ACHN (cell line): ENCODE data around the gene STXBP5.

Source experiments
- DNase-seq: peaks from one replicate; pipeline ENCODE4 v3.0.0-alpha.2; 2015
- in situ Hi-C: cut with HindIII; loops from 2 replicates; pipeline ENCODE4 v1.10.0; 2017; ENCODE audit warnings: low sequenced_read_pairs, low pct_ligation_motif_present, low pct_unique_long_range_greater_than_20kb

Gene STXBP5

GRCh38 chr6:147262946-147263345 lies 58.7 kb downstream of the STXBP5 start:
- in situ Hi-C loops, result no loop called here
- no peak for DNase-seq

DNA sequence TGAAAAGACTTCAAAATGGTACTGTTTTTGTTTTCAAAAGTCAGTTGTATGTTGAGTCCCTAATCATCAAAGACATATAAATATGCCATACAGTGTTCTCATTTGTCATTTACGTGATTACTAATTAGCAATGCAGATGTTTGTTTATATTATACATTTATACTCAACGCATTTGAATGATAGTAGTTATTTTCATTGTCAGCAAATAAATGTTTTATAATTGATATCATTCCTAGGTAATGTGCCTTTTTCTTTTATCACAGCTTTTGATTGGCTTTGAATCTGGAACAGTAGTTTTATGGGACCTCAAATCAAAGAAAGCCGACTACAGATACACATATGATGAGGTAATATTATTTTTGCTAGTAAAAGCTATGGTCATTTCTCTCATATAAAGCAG lies 62.6 kb downstream of the STXBP5 start:
- in situ Hi-C loops, result no loop called here
- DNase-seq, result no peak

- in situ Hi-C loops, result no loop called here
- DNase-seq, result no peak
Measured at GRCh38 chr6:147267658-147268057, 63.4 kb downstream of the STXBP5 start.

DNA sequence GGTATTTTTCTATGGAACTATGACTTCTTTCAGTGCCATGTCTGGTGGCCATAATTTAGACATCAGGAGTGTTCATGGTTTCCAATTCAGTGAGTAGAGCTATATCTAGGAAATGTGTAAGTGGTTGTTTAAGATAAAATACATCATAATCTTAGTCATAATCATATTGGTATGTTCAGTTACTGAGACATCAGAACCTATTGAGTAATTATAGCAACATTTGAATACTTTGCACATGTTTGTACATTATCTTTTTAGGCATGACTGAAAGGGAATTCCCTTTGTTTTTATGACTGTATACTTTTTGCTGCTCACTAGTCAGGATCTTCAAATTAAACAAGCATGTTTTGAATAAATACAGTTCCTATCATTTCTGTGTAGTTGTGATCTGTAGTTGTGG lies 64.0 kb downstream of the STXBP5 start:
- no peak for DNase-seq
- in situ Hi-C loops, result no loop called here

DNA sequence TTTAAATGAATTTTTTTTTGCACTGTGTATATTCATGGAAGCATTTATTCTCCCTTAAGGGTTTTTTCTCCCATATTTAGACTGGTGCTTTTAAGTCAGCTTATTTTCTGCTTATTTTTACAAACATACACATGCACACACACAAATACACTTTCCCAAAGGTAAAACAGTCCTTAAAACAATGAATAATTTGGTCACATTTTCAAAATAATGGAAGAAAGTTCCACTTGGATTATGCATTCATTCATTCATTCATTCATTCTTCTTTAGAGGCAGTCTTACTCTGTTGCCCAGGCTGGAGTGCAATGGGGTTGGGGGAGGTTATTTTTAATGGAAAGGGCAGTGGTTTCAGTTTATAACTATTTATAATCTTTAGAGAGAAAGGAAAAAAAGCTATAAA lies 69.8 kb downstream of the STXBP5 start:
- no peak for DNase-seq
- in situ Hi-C loops, result no loop called here

DNA sequence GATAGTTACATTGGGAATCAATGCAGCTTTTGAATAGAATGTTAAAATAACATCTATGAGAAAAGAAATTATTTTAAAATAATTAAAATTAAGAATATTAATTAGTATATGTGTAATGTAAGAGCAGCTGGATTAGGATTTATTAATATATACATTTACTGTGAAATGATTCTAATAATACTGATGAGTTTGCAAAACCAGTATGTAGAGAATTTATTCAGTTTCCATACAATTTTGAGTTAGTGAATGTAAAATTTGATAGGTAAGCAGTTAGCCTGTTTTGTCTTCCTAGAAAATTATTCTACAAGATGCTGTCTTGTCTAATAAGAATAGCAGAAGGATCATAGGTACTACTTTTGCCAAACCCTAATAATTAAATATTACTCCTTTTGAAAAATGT lies 70.6 kb downstream of the STXBP5 start:
- no peak for DNase-seq
- in situ Hi-C loops, result no loop called here

- no peak for DNase-seq
- in situ Hi-C loops, result no loop called here
Measured at GRCh38 chr6:147278891-147279290, 74.7 kb downstream of the STXBP5 start.

DNA sequence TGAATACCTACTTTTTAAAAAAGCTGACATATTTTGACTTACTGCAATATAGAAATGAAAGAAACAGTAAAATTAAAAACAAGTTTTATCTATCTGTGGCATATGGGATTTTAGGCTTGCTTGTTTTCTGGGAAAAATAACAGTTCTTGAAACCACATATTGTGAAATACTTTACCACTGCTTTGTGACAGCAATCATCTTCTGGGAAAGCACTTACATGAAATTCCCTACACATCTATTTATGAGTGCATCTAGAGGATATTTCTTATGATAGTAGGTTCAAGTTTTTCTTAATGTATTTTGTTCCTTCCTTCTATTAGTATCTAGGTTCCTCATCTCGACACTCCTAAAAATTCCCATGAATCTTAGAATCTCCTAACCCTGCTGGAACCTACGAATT lies 75.2 kb downstream of the STXBP5 start:
- DNase-seq, result no peak
- in situ Hi-C loops, result no loop called here

GRCh38 chr6:147281895-147282565 lies 77.8 kb downstream of the STXBP5 start:
- in situ Hi-C loops, result no loop called here
- DNase-seq, result no peak

DNA sequence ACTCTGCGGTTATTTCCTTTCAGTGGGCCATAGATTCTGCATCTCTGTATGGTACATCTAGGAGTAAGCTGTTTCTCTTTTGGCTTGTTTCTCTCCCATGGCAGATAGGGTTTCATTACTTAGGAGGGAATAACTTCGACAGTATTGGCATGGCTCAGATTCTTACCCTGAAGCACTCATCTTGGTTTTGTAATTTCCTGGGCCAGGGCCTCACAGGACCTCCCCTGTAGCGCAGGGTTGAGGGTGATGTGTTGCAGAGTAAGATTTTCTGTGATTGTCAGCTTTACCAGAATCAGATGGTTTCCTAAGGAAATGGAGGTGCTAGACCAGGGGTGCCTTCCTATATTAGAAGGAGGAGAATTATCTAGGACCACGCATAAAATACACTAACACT lies 78.3 kb downstream of the STXBP5 start:
- in situ Hi-C loops, result no loop called here
- no peak for DNase-seq

- in situ Hi-C loops, result no loop called here
- DNase-seq, result peak; percentile 8
Measured at GRCh38 chr6:147283460-147283859, 79.2 kb downstream of the STXBP5 start.

- DNase-seq, result peak; percentile 56
- in situ Hi-C loops, result no loop called here
Measured at GRCh38 chr6:147285087-147285855, 81.1 kb downstream of the STXBP5 start.

DNA sequence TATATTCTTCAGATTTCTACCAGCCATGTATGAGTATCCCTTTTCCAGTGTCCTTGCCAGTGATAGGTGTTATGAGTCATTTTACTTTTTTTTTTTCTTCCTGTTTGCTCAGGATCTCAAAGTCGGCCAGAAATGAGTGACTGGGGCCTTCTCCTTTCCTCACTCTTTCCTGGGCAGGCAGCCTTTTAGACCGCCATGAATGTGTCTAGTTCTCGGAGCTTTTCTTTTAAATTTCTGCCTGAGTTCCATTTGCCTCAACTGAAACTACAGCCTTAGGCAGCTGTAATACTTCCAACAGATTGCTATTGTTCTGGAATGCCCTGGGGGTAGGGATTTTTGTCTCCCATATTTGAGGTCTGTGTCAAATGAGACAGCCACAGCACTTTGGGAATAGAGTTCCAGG lies 83.7 kb downstream of the STXBP5 start:
- peak; percentile 54 for DNase-seq
- in situ Hi-C loops, result no loop called here

DNA sequence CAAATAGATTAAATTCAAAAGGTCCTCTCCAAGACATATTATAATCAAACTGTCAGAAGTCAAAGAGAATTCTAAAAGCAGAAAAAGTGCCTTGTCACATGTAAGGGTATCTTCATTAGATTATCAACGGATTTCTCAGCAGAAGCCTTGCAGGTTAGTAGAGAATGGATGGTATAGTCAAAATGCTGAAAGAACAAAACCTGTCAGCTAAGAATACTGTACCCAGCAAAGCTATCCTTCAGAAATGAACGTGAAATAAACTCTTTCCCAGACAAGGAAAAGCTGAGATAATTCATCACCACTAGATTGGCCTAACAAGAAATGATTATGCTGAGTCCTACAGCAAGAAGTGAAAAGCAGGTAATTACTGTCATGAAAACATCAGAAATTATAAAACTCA lies 92.9 kb downstream of the STXBP5 start:
- no peak for DNase-seq
- in situ Hi-C loops, result no loop called here

DNA sequence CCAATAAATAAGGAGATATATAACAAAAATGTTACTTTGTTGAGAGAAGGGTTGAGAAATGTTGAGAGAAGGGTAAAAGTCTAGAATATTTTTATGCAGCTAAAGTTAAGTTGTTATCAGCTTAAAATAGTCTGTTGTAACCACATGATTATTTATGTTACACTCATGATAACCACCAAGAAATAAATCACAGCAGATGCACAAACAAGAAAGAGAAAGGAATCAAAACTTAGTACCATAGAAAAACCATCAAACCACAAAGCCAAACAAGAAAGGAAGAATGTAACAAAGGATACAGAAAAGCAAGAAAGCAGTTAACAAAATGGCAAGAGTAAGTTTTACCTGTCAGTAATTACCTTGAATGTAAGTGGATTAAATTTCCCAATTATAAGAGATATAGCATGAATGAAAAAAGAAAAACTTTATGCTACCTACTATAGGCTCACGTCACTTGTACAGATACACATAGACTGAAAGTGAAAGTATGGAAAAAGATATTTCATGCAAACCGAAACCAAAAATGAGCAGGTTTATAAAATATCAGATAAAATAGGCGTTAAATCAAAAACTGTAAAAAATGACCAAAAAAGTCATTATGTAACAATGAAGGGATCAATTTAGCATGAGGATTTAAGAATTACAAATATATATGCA lies 93.6 kb downstream of the STXBP5 start:
- DNase-seq, result no peak
- in situ Hi-C loops, result no loop called here

- in situ Hi-C loops, result no loop called here
- peak; percentile 29 for DNase-seq
Measured at GRCh38 chr6:147298461-147298860, 94.2 kb downstream of the STXBP5 start.

DNA sequence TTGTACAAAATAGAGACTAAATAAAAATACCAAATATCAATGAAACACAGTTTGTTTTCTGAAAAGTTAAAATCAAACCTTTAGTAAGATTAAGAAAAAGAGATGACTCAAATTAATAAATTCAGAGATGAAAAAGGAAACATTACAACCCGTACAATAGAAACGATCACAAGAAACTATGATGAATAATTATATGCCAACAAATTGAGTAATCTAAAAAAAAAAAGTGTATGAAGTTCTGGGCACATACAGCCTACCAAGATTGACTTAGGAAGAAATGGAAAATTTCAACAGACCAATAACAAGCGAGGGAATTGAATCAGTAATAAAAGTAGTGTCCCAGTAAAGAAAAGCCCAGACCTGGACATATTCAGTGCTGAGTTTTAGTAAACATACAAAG lies 94.8 kb downstream of the STXBP5 start:
- DNase-seq, result no peak
- in situ Hi-C loops, result no loop called here

DNA sequence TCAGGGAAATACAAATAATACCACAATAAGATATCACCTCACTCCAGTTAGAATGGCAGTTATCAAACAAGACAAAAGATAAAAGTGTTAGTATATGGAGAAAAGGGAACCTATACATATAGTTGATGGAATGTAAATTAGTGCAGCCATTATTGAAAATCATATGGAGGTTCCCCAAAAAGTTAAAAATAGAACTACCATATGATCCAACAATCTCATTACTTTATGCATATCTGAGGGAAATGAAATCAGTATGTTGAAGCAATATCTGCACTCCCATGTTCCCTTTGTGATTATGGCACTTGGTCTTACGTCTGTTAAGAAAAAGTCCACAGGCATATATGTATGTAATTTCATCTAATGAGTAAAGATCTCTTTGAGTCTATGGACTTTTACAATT lies 96.9 kb downstream of the STXBP5 start:
- in situ Hi-C loops, result no loop called here
- no peak for DNase-seq

- in situ Hi-C loops, result no loop called here
- no peak for DNase-seq
Measured at GRCh38 chr6:147304016-147304415, 99.8 kb downstream of the STXBP5 start.

- in situ Hi-C loops, result no loop called here
- DNase-seq, result no peak
Measured at GRCh38 chr6:147310521-147310920, 106.3 kb downstream of the STXBP5 start.
